ENCODE measurements around the gene SLCO3A1. TPM values are rescaled to one million over a fixed set of nuclear protein-coding genes. Genes with fewer than 3 reads are reported as not detected.

The SLCO3A1 gene
- total RNA-seq, 1 donor from 2014 or later = 2.7 TPM

- H3K4me3 ChIP-seq (ENCODE audit: low read depth, low read length) = no peak overlapping the region
- DNase-seq (ENCODE audit: low read depth) = no peak
- TF ChIP-seq CTCF (conservative IDR thresholded peaks at IDR 0.05; ENCODE audit: low read depth, low read length) = no peak
Measured at GRCh38 chr15:91891788-91892345, 38.4 kb downstream of the SLCO3A1 start.

DNA sequence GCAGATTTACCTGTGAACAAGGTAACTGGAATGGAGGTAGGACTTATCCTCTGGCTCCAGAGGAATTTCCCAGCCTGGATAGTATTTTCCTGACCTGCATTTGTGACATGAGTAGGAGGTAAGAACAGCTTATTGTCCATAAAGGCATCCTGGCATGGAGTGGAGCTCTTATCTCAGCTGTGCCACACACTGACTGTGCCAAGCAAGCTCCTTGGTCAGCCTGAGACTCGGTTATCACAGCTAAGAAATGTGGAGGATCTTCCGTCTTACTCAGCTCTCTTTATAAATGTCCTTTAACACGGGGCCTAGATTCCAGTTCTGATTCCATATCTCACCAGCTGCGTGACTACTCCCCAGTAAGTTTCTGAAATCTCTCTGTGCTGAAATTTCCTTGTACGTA lies 38.9 kb downstream of the SLCO3A1 start:
- no peak overlapping the region for H3K4me3 ChIP-seq (ENCODE audit: low read depth, low read length)
- DNase-seq (ENCODE audit: low read depth) = no peak
- no peak for TF ChIP-seq CTCF (conservative IDR thresholded peaks at IDR 0.05; ENCODE audit: low read depth, low read length)

GRCh38 chr15:91894606-91895005 lies 41.1 kb downstream of the SLCO3A1 start:
- TF ChIP-seq CTCF (conservative IDR thresholded peaks at IDR 0.05; ENCODE audit: low read depth, low read length) = no peak
- H3K4me3 ChIP-seq (ENCODE audit: low read depth, low read length) = no peak overlapping the region
- DNase-seq (ENCODE audit: low read depth) = no peak

DNA sequence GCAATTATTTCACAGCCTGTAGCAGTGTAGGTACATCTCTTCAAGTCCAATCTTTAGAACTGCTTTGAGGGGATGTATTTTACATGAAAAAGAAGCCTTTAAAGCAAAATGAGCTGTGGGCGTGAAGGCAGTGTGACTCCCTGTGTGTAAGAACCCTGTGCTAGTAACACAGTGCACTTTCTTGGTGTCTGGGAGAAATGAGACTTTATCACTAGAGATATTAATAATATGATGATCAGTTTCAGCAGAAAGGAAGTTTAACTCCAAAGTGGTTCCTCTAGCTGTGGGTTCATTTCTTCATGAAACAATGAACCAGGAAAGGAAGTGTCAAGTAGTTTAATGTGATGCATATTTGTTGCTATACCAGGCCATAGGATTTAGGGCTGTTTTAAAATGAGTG lies 41.5 kb downstream of the SLCO3A1 start:
- DNase-seq (ENCODE audit: low read depth) = no peak
- no peak for TF ChIP-seq CTCF (conservative IDR thresholded peaks at IDR 0.05; ENCODE audit: low read depth, low read length)
- H3K4me3 ChIP-seq (ENCODE audit: low read depth, low read length) = no peak overlapping the region

DNA sequence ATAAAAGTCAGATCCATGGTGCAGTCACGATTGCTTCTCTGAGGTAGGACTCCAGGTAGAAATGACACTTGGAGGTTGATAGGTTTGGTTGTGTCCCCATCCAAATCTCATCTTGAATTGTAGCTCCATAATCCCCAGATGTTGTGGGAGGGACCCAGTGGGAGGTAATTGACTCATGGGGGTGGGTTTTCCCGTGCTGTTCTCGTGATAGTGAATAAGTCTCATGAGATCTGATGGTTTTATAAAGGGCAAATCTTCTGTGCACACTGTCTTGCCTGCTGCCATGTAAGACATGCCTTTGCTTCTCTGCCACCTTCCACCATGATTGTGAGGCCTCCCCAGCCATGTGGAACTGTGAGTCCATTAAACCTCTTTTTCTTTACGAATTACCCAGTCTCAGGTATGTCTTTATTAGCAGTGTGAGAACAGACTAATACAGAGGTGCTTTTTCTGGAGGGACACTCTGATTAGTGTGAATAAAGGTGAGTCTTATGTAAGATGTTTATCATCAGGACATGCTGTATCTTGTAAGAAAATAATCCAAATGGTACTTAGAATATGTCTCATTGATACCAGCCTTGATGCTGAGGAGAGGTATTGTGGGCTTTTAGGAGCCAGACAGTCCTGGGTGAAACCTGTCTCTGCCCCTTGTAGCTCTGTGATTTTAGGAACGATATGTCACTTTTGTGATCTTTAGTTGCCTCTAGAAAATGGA lies 43.0 kb downstream of the SLCO3A1 start:
- TF ChIP-seq CTCF (conservative IDR thresholded peaks at IDR 0.05; ENCODE audit: low read depth, low read length) = no peak
- no peak for DNase-seq (ENCODE audit: low read depth)
- no peak overlapping the region for H3K4me3 ChIP-seq (ENCODE audit: low read depth, low read length)

DNA sequence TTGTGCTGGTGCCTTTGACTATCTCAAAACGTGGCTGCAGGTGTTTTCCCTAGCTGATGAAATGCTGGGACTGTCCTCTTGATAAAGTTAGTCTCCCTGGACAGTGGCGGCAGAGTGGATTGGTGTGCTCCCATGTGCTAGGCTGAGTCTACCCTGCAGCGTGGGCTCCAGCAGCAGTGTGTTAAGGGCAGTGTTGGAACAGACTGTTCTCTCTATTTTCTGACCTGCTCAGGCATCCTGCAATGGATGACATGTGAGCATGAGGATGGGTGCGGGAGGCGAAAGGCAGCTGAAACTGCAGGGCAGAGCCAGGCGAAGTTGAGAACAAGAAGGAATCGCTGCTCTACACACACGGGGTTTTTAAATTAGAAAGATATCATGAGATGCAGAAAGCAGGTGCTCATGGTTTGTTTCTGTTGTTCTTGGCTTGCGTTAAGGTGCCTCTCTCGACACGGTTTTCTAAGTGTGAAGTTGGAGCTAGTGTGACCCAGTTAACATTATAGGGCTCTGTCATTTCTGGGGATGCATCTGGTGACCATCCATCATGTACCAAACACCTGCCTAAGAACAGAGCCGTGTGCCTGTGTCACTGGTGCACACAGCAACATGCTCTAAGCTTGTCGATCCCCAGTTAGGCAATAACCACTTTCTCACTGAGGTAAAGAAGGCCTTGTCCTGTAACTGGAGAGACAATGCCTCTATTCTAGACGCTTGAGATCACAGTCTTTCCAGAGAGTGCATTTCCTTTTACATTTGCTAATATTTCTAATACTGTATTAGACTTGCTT lies 44.3 kb downstream of the SLCO3A1 start:
- no peak overlapping the region for H3K4me3 ChIP-seq (ENCODE audit: low read depth, low read length)
- TF ChIP-seq CTCF (conservative IDR thresholded peaks at IDR 0.05; ENCODE audit: low read depth, low read length) = no peak
- no peak for DNase-seq (ENCODE audit: low read depth)
